GM19395 (cell line): ENCODE measurements around the gene CALHM3.
A peak's percentile ranks its signal among the peaks of the same experiment; 100 is the strongest.

ENCODE experiments used
- ATAC-seq: cut with Tn5 transposase; IDR thresholded peaks from one replicate; pipeline ENCODE4 v1.9.1; 2021; ENCODE audit warnings: mild to moderate bottlenecking, moderate library complexity; ENCODE audit not compliant: unreplicated experiment

Gene CALHM3

GRCh38 chr10:103475437-103475836 lies 3.6 kb downstream of the CALHM3 start:
- ATAC-seq = no peak

- ATAC-seq = no peak
These were observed 5.0 kb downstream of the CALHM3 start for GRCh38 chr10:103474077-103474476.

- ATAC-seq = no peak
These were observed 5.8 kb downstream of the CALHM3 start for GRCh38 chr10:103473261-103473671.

GRCh38 chr10:103472005-103472404 lies 7.0 kb downstream of the CALHM3 start:
- ATAC-seq = no peak

- peak; percentile 77 for ATAC-seq
These were observed 8.0 kb downstream of the CALHM3 start for GRCh38 chr10:103470761-103471653.

- no peak for ATAC-seq
These were observed 9.8 kb downstream of the CALHM3 start for GRCh38 chr10:103469201-103469600.

- ATAC-seq = peak; percentile 35
These were observed 11.6 kb downstream of the CALHM3 start for GRCh38 chr10:103467406-103467805.

GRCh38 chr10:103466734-103467133 lies 12.3 kb downstream of the CALHM3 start:
- no peak for ATAC-seq

GRCh38 chr10:103465411-103466179 lies 13.4 kb downstream of the CALHM3 start:
- ATAC-seq = no peak

GRCh38 chr10:103463499-103463898 lies 15.5 kb downstream of the CALHM3 start:
- no peak for ATAC-seq

- no peak for ATAC-seq
These were observed 19.4 kb downstream of the CALHM3 start for GRCh38 chr10:103459615-103460014.

- ATAC-seq = peak; percentile 69
These were observed 20.3 kb downstream of the CALHM3 start, which contains the start of gene CALHM1 for GRCh38 chr10:103458720-103459119. TSS of gene CALHM1 (minus strand) at chr10:103458900. CDS start at chr10:103458751, 149 bp downstream.

- no peak for ATAC-seq
These were observed 21.0 kb downstream of the CALHM3 start for GRCh38 chr10:103457896-103458583.

GRCh38 chr10:103457176-103457712 lies 21.8 kb downstream of the CALHM3 start:
- ATAC-seq = no peak

GRCh38 chr10:103456074-103456660 lies 22.9 kb downstream of the CALHM3 start:
- no peak for ATAC-seq

GRCh38 chr10:103455235-103455634 lies 23.8 kb downstream of the CALHM3 start:
- ATAC-seq = no peak

GRCh38 chr10:103454026-103454425 lies 25.0 kb downstream of the CALHM3 start:
- ATAC-seq = no peak

GRCh38 chr10:103452506-103453230 lies 26.4 kb downstream of the CALHM3 start:
- ATAC-seq = peak; percentile 22

- ATAC-seq = peak; percentile 82
These were observed 27.1 kb downstream of the CALHM3 start, which contains the start of gene CALHM2 for GRCh38 chr10:103451831-103452505. TSS of gene CALHM2 (minus strand) at chr10:103452370. CDS start at chr10:103449941, 2,429 bp downstream.
